HG03460 (cell line): ENCODE data around the gene ITPKC.

Source experiments
- ATAC-seq: cut with Tn5 transposase; IDR thresholded peaks from one replicate; pipeline ENCODE4 v1.9.1; 2021; ENCODE audit not compliant: unreplicated experiment

Gene ITPKC

GRCh38 chr19:40690050-40690692, 26.7 kb upstream of the ITPKC start, which contains the start of gene NUMBL:
NUMBL (minus strand) TSS chr19:40690651; CDS start chr19:40690483, 168 bp downstream.
- ATAC-seq: no peak

- peak; percentile 65 for ATAC-seq
Observed at GRCh38 chr19:40690693-40691420, 26.1 kb upstream of the ITPKC start.

- ATAC-seq: no peak
Observed at GRCh38 chr19:40691421-40692211, 25.3 kb upstream of the ITPKC start.

- ATAC-seq: no peak
Observed at GRCh38 chr19:40692212-40692551, 24.7 kb upstream of the ITPKC start.

- ATAC-seq: no peak
Observed at GRCh38 chr19:40693150-40693788, 23.6 kb upstream of the ITPKC start.

- ATAC-seq: no peak
Observed at GRCh38 chr19:40693896-40694295, 23.0 kb upstream of the ITPKC start.

GRCh38 chr19:40695881-40696280, 21.0 kb upstream of the ITPKC start:
- no peak for ATAC-seq

- no peak for ATAC-seq
Observed at GRCh38 chr19:40697007-40697406, 19.9 kb upstream of the ITPKC start.

GRCh38 chr19:40700083-40700482, 16.8 kb upstream of the ITPKC start:
- no peak for ATAC-seq

- no peak for ATAC-seq
Observed at GRCh38 chr19:40701758-40702157, 15.2 kb upstream of the ITPKC start.

- ATAC-seq: no peak
Observed at GRCh38 chr19:40702337-40703012, 14.4 kb upstream of the ITPKC start.

GRCh38 chr19:40703029-40703755, 13.7 kb upstream of the ITPKC start:
- no peak for ATAC-seq

- no peak for ATAC-seq
Observed at GRCh38 chr19:40704491-40705361, 12.2 kb upstream of the ITPKC start.

- no peak for ATAC-seq
Observed at GRCh38 chr19:40705362-40705651, 11.6 kb upstream of the ITPKC start.

- ATAC-seq: no peak
Observed at GRCh38 chr19:40705950-40706619, 10.8 kb upstream of the ITPKC start.

- no peak for ATAC-seq
Observed at GRCh38 chr19:40707615-40708014, 9.3 kb upstream of the ITPKC start.

- no peak for ATAC-seq
Observed at GRCh38 chr19:40709817-40710216, 7.1 kb upstream of the ITPKC start.

GRCh38 chr19:40713939-40714338, 3.0 kb upstream of the ITPKC start:
- ATAC-seq: no peak
